Nephron progenitor cell (in vitro differentiated cells): ENCODE measurements around the gene PPP1R7.

Source experiments
- DNase-seq: peaks from one replicate; pipeline ENCODE4 v3.0.0; 2021
- H3K27ac Mint-ChIP-seq: 2 replicates; pipeline ENCODE4 v1.8.0; 2021; ENCODE audit warnings: mild to moderate bottlenecking, moderate library complexity, mixed read lengths
- H3K27me3 Mint-ChIP-seq: 2 replicates; pipeline ENCODE4 v1.8.0; 2021; ENCODE audit warnings: mild to moderate bottlenecking, low read depth, mixed read lengths; ENCODE audit not compliant: poor library complexity
- H3K36me3 Mint-ChIP-seq: 2 replicates; pipeline ENCODE4 v1.8.0; 2021; ENCODE audit warnings: low read depth, mixed read lengths
- H3K4me1 Mint-ChIP-seq: 2 replicates; pipeline ENCODE4 v1.8.0; 2021; ENCODE audit warnings: mixed read lengths
- H3K4me3 Mint-ChIP-seq: 2 replicates; pipeline ENCODE4 v1.8.0; 2021; ENCODE audit warnings: mild to moderate bottlenecking, moderate library complexity, mixed read lengths
- H3K9me3 Mint-ChIP-seq: 2 replicates; pipeline ENCODE4 v1.8.0; 2021; ENCODE audit warnings: mild to moderate bottlenecking, moderate library complexity, mixed read lengths
- TF ChIP-seq, protein P1 (sequence below): fragments of 200-600 bp; sonication (generic); IDR thresholded peaks from 2 replicates; pipeline ENCODE4 v1.5.0; 2021; ENCODE audit warnings: antibody characterized with exemption

Gene PPP1R7

DNA sequence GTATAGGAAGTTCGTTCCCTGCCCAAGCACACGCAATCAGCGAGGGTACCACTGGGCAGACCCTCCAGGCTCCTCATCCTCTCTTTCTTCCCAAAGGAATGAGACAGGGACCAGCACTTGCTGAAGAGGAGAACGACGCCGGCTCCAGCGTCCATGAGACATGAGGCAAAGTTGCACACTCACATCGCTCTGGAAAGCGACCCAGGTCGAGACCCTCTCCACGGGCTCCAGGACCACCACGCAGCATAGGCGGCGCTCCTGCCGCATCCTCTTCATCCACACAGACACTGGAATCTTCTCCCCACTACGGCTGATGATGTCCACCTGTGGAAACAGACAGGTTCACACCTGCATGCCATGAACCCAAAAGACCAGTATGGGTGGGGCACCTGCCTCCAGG lies 11.8 kb upstream of the PPP1R7 start:
- no peaks in the 10 kb centered on the region for H3K27me3 Mint-ChIP-seq
- no peaks in the 10 kb centered on the region for H3K4me1 Mint-ChIP-seq
- H3K9me3 Mint-ChIP-seq, result no peaks in the 10 kb centered on the region
- no peak overlapping the region for H3K27ac Mint-ChIP-seq
- H3K4me3 Mint-ChIP-seq, result no peak overlapping the region
- TF ChIP-seq, protein P1, sequence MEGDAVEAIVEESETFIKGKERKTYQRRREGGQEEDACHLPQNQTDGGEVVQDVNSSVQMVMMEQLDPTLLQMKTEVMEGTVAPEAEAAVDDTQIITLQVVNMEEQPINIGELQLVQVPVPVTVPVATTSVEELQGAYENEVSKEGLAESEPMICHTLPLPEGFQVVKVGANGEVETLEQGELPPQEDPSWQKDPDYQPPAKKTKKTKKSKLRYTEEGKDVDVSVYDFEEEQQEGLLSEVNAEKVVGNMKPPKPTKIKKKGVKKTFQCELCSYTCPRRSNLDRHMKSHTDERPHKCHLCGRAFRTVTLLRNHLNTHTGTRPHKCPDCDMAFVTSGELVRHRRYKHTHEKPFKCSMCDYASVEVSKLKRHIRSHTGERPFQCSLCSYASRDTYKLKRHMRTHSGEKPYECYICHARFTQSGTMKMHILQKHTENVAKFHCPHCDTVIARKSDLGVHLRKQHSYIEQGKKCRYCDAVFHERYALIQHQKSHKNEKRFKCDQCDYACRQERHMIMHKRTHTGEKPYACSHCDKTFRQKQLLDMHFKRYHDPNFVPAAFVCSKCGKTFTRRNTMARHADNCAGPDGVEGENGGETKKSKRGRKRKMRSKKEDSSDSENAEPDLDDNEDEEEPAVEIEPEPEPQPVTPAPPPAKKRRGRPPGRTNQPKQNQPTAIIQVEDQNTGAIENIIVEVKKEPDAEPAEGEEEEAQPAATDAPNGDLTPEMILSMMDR, result no peak
- H3K36me3 Mint-ChIP-seq, result peaks cover 4% of the 10 kb centered on the region
- no peak for DNase-seq

DNA sequence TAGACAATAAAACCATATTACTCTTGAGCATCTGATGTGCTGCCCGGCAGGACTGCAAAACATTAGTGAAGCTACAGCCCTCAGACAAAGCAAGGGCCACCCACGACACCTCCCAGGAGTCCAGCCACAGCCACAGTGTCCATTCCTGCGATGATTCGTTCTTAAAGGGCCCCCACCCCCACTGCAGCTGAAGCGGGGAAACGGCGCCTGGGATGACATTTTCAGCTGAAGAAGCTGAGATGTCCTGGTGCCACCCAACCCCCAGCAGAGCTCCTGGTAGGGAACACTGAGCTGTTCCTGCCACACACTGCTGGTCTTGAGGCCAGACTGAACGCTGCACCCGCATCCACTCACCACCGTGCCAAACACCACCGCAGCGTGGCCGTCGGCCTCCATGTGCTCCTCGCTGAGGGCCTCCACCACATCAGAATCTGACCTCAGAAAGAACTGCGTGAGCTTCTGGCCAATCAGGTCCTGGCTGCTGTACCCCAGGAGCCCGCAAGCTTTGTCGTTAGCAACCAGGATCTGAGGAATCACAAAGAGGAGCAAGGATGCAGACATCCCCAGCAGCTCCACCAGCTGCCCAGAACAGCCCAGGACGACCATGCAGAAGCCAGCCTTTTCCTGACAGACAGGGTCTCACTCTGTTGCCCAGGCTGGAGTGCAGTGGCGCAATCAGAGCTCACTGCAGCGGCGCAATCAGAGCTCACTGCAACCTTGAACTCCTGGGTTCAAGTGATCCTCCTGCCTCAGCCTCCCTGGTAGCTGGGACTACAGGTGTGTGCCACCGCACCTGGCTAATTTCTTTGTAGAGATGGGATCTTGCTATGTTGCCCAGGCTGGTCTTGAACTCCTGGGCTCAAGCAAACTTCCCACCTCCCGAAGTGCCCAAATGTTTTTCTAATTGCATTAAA lies 10.5 kb upstream of the PPP1R7 start:
- Mint-ChIP-seq H3K9me3 (no peaks in the 10 kb centered on the region), H3K4me1 (no peaks in the 10 kb centered on the region), H3K36me3 (no peaks in the 10 kb centered on the region), H3K27me3 (no peaks in the 10 kb centered on the region), H3K27ac (no peak overlapping the region), H3K4me3 (no peak overlapping the region)
- TF ChIP-seq, protein P1, result no peak
- no peak for DNase-seq

DNA sequence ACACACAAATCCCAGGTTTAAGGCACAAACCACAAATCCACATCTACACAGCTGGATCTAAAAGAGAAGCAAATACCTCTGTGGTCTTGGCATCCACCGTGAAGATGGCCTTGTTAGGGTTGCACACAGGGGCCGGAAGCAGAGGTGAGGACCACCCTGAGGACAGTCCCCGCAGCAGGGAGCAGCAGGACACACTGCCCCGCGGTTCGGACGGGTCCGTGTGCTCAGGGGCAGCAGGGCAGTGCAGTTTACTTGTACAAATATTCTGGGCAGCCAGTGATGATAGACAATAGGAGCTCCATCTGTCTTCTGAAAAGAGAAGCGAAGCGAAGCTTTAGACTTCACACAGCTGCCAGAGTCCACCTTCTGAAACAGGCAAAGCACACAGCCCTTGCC lies 9.8 kb upstream of the PPP1R7 start:
- Mint-ChIP-seq H3K4me3 (no peak overlapping the region), H3K27ac (peak overlapping the region; percentile 74), H3K36me3 (no peaks in the 10 kb centered on the region), H3K9me3 (no peaks in the 10 kb centered on the region), H3K27me3 (peaks cover 3% of the 10 kb centered on the region), H3K4me1 (no peaks in the 10 kb centered on the region)
- TF ChIP-seq, protein P1, result no peak
- no peak for DNase-seq

DNA sequence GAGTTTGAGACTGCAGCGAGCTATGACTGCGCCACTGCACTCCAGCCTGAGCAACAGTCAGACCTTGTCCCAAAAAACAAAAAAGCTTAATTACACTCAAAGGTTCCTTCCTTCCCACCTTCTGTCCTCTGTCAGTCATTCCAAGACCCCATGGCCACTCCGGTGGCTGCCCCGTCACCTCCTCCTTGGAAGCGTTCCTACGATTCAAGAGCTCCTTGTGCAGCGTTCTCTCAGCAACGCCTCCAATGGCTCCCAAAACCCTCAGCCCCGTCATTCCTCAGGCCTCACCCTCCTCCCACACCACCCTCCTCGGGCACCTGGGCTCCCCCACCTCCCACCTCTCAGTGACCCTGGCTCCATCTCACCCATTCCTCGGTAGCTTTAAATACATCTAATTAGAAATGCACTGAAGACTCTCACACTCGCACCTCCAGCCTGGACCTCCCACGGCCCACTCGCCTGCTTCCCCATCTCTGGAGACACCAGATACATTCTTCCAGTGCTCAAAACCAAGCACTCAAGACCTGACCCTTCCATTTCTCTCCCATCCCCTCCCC lies 9.0 kb upstream of the PPP1R7 start:
- Mint-ChIP-seq H3K9me3 (no peaks in the 10 kb centered on the region), H3K27me3 (peaks cover 3% of the 10 kb centered on the region), H3K4me1 (no peaks in the 10 kb centered on the region), H3K27ac (peak overlapping the region; percentile 62), H3K4me3 (no peak overlapping the region), H3K36me3 (no peaks in the 10 kb centered on the region)
- TF ChIP-seq, protein P1, result no peak
- no peak for DNase-seq

DNA sequence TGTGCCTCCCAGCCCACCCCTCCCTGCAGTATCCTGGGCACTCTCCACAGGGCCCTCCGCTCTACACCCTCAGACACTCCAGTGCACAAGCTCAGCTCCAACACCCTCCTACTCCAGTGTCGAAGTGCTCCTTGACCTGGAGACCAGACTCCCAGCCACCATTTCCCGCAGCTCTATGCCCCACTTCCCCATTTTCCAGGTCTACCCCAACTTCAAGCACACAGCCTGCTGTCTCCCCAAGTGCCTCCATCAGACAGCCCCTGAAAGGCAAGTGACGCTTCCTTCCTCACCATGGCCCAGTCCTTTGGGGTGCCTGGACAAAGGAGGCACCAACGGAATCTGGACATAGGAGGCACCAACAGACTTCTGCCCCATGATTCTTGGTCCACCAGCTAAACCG lies 8.2 kb upstream of the PPP1R7 start:
- Mint-ChIP-seq H3K27me3 (peaks cover 3% of the 10 kb centered on the region), H3K9me3 (no peaks in the 10 kb centered on the region), H3K4me1 (no peaks in the 10 kb centered on the region), H3K4me3 (no peak overlapping the region), H3K36me3 (no peaks in the 10 kb centered on the region), H3K27ac (no peak overlapping the region)
- no peak for DNase-seq
- TF ChIP-seq, protein P1, result no peak

DNA sequence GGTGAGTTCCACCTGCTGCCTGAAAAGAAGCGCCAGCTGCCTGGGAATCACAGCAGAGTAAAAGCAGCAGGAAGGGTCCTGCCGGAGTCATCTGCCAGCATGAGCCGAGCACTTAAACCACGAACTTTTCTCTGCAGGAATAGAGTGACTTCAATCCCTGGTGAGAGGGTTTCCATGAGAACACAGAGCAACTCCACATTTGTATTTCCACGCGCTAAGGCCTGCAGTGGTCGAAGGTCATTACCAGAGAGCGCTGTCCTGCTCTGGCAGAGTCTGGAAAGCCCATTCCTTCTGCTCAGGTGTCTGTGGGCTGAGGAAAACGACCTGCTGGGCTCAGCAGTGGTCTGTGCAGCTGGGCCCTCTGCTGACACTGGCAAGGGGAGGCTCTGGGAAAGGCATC lies 7.7 kb upstream of the PPP1R7 start:
- Mint-ChIP-seq H3K36me3 (no peaks in the 10 kb centered on the region), H3K9me3 (no peaks in the 10 kb centered on the region), H3K27ac (no peak overlapping the region), H3K27me3 (peaks cover 4% of the 10 kb centered on the region), H3K4me1 (no peaks in the 10 kb centered on the region), H3K4me3 (no peak overlapping the region)
- TF ChIP-seq, protein P1, result no peak
- no peak for DNase-seq
